Activated CD8-positive, alpha-beta memory T cell treated with anti-CD3 and anti-CD28 coated beads, Interleukin-2, amount 50 U/mL, for 24 hours (primary cell): ENCODE data around the gene DAB1.
"Not testable (repeated sequence)": the region's sequence is repeated elsewhere in the genome, so short reads cannot be mapped to it uniquely, and the experiment has no call there.

Source experiments
- DNase-seq: peaks from one replicate; pipeline ENCODE4 v3.0.0-alpha.2; 2020; ENCODE audit errors: extremely low read depth

DAB1 gene

DNA sequence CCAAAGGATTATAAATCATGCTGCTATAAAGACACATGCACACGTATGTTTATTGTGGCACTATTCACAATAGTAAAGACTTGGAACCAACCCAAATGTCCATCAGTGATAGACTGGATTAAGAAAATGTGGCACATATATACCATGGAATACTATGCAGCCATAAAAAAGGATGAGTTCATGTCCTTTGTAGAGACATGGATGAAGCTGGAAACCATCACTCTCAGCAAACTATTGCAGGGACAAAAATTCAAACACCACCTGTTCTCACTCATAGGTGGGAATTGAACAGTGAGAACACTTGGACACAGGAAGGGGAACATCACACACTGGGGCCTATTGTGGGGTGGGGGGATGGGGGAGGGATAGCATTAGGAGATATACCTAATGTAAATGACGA is 203.0 kb downstream of the DAB1 start:
- not testable (repeated sequence) for DNase-seq

DNA sequence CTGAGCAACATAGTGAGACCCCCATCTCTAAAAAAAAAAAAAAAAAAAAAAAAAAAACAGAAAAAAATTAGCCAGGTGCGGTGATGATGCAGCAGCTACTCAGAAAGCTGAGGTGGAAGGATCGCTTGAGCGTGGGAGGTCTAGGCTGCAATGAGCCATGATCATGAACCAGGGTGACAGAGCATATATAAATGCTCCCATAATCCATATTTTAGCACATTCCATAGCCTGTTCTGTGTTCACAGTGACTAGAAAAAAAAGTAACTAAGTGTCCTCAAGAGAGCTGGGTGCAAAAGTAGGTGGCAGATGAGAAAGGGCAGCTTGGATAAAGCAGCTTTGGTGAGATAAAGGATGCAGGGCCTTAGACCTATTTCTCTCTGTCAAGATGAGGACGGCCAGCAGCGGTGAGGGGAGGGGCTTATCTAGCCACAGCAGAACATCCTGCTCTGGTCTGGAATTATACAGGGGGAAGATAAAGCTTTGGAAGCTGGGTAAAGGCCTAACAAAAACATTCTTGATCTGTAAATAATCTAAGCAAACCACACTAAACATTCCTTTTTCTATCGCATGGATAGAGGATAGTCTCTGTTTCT is 205.3 kb downstream of the DAB1 start:
- DNase-seq: no peak

DNA sequence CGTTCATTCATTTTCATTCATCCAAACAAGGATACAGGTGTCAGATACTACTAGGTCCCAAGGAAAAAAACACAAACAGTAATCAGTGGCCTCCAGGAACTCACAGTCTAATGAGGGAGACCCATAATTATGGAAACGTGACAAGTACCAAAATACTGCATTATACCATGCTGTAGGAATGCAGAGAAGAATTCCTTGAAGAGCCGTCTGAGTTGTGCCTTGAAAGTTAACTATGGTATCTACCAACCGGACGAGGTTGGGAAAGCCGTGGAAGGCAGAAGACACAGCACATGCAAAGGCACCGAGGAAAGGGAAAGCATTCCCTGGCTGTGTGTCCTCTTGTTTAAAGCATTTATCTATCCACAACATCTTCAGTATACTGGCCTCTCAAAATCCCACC is 206.0 kb downstream of the DAB1 start:
- DNase-seq: no peak

DNA sequence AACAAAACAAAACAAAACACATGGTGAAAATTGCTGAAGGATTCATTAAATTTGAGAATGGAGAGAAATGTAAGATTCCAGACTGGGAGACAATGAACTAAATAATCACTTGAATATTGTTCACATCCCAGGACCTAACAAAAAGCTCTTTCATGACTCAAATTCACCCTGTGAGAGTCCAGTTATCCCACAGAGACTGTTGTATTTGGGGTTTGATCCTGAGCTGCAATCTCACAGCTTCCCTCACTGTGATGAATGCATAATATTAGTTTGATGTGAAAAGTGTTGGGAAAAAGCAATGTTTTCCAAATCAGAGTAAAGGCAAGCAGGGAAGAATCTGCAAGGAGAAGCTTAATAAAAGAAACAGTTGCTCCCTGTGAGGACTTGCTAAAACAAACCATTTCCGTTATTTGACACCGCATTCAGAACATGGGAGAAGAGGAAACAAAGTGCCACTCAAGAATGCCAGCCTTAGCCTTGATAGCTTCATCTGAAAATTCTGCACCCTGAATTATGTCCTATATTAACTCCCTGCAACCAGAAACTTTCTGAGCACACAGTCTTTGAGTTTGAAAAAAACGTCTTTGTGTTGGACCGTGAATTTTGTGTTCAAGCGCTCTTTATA is 208.8 kb downstream of the DAB1 start:
- no peak for DNase-seq

DNA sequence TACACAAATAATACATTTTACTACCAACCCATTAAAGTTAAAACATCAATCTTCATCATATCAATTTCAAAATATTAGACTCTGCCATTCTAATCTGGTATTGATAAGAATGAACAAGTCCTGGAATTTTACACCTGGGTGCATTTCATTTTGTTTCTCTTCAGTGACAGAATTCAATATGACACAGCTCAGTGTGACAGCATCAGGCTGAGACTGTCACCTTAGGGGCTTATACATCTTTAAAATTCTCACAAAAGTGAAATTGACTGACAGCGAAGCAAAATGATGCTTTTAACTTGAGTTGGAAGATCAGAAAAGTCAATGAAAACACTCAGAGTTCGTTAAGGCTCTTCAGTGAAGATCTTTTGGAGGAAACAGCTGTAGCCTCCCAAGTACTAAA is 213.0 kb downstream of the DAB1 start:
- DNase-seq: no peak

DNA sequence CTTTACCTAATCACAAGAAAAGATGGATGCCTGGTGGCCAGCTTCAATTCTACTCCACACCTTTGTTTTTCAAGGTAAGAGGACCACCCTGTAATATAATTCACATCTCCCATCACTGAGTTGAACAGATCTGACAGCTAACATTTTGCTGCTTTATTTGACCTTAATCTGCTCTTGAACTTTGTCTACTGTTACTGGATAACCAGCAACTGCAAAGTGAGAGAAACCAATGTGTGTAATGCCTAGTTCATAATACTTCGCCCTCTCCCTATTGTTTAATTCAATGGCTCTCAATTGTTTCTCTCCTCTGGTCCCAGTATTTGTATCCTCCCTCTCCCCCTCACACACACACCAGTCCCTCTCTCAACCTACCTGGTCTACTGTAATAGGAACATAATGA is 214.4 kb downstream of the DAB1 start:
- DNase-seq: no peak

DNA sequence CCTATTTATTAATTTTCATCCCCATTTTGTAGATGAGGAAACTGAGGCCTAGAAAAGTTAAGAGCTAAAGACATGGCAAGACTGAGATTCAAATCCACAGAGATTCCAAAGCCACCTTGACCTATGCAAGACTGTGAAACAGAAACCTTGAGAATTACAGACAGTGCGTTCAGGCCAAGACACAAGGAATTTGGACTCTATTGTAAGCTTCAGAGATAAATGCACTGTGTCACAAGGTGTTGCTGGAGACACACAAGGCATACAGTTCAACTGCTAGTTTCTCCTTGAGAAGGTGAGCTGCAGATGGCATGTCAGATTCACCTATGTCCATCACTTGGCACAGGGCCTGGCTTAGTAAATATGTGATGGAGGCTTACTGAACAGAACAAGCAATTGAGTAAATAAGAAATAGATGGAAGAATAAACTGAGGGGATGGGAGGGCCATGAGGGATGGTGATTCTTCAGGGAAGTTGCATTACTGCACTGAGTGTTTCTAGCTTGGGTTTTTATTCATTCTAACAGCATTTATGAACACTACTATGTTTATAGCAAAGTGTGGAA is 215.0 kb downstream of the DAB1 start:
- no peak for DNase-seq

DNA sequence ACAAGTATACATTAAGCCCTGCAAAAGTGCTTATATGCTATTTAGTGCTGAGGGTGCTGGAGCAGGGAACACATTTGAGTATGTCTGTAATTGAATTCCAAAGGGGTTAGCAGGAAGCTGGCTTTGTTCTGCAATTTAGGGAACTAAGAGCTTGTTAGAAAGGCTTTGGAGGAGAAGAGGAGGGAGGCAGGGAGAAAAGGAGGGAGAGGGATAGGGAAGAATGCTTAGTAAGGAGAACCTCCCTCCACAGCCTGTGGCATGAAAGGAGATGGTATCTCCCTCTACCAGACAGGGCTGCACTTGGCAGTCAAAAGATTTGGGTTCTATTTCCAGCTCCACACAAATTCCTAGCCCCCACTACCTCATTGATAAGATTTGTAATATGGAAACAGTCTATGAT is 217.8 kb downstream of the DAB1 start:
- DNase-seq: no peak

DNA sequence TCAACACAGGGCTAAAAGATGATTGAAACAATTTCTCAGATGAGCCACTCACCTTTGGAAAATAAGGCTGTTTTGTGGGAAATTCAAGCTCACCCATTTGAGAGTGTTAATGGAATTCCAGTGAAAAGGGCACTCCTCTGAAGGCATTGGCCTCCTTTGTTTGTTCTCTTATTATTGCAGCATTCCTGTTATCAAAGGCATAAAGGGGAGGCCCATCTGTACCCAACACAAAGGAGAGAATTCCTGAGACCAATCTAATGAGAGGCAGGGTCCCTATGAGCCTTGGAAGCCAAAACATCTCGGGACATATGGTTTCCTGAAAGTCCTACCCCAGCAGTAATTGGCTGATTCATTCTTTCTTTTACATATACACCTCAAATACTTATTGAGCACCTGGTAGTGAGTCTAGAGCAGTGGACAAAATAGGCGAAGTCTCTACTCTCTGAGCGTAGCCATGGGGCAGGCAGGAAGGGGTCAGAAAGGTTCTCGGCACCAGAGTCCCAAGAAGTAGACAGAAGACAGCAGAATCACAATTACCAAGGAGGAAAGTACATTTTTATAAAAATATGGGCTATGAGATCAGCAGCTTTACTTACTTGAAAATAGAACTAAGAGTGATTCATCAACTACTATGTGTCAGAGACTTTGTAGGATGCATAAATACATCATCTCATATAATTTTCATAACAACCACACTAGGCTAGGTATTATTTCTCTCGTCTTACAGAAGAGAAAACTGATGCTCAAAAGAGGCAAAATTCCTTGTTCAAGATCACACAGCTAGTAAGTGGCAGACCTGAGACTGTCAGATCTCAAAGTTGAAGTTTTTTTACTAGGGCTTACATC is 218.7 kb downstream of the DAB1 start:
- no peak for DNase-seq

DNA sequence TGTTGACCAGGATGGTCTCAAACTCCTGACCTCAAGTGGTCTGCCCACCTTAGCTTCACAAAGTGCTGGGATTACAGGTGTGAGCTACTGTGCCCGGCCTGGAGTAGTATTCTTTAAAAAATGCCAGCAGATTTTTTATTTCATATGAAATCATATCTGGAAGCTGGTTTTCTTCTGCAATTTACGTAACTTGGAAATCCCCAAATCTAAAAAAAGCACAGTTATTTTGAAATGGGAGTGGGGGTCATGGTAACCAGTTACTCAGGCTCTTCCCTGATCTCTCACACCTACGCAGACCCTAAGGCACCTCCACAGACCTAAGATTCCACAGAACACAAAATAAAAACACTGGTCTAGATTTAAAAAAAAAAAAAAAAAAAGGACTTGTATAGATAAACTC is 219.8 kb downstream of the DAB1 start:
- DNase-seq: no peak

DNA sequence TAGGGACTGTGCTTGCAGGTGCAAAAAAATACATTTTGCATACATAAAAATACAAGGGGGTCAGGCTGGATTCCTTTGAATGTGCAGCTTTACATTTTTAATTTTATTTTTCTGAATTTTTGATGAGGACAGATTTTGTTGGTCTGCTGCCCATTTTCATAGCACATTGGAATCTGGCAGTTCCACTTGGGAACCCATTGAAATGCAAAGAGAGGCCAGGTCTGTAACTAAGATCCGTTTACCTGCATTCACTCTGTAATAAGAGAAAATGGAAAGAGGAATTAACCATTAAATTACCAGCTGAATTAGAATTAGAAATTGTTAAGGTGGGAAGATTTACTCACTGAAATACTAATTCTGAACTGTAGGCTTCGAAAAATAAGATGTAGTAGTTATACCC is 221.6 kb downstream of the DAB1 start:
- no peak for DNase-seq

DNA sequence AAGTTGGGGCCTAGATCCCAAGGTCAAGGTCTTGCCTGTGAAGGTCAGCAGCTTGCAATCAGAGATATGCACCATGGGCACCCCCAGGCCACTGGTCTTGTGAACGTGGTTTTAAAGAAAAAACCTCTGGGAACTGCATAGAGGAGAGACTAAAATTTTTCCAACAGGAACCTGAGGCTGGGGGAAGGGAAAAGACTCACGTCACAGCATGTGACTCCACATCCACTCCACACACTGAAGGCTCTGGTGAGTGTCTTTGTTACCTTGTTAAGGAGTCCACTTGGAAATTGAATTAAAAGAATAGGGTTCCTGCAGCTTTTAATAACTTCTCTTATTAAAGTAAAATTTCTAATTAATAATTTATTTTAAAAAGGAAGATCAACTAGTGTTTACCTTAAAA is 224.9 kb downstream of the DAB1 start:
- no peak for DNase-seq

DNA sequence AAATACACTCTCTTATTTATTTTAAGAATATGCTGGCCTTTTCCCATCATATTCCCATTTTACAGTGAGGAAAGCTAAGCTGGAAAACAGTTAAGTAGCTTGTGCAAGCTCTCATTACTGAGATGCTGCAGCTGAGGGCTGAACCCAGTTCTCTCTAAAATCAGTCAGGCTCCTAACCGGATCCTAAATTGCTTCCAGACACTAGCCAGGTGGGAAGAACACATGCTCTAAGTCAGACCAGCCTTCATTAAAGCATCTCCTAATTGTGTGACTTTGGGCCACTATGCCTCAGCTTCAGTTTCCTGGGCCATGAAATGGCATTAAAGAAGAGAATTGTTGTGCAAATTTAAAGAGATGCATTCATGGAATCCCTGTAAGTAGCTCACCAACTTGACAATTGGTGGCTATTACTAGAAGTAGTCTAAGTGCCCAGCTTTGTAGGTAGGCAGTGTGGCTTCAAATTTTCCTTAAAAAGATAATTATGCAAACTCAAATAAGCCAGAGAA is 228.4 kb downstream of the DAB1 start:
- no peak for DNase-seq

DNA sequence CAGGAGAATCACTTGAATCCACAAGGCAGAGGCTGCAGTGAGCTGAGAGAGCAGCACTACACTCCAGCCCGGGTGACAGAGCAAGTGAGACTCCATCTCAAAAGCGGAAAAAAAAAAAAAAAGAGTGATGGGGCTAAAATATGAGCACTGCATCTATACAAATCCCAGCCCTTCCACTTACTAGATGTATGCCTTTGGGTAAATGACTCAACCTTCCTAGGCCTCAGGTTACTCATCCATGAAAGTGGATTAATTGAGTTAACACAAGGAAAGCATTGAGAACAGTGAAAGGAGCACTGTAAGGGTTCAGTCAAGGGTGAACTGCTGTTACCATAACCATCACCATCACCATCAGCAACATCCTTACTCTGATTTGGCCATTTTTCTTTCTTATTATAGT is 231.6 kb downstream of the DAB1 start:
- no peak for DNase-seq

DNA sequence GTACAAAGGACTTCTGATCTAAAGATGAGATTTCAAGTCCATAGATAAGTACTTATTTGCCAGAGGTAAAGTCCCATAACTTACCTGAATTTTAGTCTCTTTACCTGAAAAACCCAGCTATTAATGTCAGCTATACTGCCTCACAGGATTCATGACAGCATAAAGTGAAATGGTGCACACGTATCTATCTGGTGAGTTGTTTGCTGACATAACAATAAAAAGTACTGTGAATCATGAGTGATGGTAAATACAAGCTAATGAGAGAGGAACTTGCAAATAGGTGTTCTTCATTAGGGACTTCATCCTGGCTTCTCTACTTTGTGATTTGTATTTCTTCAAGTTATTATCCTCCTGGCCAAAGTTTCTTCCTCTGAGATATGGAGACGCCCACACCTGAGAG is 233.0 kb downstream of the DAB1 start:
- no peak for DNase-seq

DNA sequence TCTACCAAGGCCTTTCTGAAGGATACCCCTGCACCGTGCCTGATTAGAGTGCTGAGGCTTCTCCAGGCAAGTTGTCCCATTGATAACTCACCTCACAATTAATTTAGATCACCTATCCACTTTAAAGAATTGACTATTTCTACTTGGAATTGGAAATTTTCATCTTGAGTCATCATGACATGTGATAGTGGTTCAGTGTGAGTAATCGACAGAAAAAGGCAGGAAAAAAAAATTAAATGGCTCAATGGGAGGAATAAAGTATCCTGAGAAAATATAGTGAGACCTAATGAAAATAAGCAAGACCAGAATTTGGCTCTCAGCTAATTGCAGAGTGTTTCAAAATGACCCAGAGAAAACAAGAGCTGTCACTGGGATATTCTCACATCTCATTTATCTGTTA is 235.7 kb downstream of the DAB1 start:
- no peak for DNase-seq

DNA sequence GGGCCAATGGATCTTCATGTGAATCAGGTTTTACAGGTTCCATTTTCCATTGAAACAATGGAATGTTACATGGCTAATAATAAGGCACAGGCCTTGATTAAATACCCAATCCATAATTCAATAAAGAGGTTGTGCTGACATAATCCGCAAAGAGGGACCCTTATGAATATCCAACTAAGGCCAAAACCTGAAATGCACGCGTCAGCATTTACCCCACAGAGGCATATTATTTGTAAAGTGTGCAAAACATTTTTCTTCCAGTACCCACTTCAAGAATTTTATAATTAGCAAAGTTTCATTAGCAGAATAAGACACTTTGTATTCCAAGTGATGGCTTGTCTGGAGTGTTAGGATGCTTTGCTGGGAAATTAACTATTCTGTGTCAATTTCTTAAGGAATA is 237.4 kb downstream of the DAB1 start:
- DNase-seq: no peak

DNA sequence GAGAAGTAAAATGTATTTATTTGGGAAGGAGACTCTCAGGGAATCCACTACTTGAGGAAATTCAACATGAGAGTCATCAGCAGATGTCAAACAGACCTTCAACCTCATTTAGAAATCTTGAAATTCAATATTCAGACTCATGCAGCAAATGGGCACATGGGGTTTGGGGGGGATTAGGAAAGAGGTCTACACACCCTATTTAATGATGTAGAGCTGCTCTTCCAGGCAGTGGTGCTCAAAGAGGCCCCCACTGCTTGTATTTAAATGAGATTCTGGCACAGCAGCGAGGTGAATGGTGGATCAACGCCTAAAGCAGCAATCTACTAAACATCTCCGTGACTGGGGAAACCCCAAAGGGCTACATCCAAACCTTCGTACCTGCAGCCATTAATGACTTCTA is 244.9 kb downstream of the DAB1 start:
- no peak for DNase-seq

DNA sequence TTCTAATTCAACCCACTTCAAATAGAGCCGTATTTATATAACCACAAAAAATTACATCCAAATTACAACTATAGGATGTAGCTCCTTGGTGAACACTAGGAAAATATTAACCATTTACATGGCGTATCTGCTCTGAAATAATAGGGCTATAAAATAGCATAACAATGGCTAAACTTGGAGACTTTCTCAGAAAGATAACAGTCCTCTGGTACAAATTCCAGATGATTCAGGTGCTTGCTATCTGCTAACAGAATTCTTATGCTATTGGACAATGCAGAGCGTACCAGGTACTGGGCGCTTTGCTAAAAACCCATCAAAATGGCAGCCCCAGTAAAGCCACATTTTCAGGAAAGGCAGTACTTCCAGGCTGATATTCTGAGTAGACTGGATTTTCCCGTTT is 248.4 kb downstream of the DAB1 start:
- no peak for DNase-seq

DNA sequence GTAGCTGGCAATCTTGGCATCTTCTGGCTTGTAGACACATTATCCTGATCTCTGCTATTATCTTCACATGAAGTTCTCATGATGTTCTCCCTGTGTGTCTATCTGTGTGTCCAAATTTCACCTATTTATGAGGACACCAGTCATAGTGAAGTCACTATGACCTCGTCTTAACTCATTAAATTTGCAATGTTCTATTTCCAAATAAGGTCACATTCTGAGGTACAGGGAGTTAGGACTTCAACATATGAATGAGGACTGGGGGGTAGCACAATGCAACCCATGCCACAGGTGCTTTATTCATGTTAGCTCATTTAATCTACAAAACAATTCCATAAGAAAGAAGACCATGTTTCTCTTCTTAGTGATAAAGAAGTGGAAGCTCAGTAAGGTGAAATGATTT is 251.8 kb downstream of the DAB1 start:
- no peak for DNase-seq

DNA sequence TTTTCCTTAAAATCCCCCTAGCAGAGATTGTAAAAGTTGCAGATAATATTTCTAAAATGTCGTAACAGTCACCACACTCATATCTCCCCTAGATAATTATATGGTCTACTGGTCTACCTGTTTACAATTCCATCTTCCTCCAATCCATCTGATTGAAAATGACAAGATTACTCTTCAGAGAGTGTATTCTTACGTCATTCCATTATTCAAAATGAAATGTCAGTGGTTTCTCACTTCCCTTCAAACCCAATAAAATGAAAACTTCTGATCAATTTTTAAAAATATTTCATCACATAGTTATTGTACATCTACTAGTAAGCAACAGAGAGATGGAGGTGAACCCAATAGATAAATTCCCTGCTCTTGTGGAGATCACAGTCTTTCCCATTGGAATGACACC is 255.9 kb downstream of the DAB1 start:
- no peak for DNase-seq

DNA sequence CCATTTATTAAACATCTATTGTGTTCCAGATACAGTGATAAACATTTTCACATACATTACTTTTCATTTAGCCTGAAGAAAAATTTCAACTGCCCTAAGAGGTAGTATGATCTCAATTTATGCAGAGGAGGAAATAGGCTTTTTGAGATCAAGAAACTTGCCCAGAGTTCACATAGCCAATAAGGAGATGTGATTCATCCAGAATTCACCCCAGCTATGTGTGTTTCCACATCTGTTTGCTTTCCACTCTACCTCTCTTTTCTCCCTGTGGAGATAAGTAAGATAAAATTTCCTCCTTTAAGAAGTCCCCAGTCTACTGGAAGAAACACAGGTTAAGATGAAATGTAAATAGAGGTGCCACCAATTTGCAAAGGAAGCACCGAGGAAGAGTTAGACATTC is 258.3 kb downstream of the DAB1 start:
- DNase-seq: no peak

DNA sequence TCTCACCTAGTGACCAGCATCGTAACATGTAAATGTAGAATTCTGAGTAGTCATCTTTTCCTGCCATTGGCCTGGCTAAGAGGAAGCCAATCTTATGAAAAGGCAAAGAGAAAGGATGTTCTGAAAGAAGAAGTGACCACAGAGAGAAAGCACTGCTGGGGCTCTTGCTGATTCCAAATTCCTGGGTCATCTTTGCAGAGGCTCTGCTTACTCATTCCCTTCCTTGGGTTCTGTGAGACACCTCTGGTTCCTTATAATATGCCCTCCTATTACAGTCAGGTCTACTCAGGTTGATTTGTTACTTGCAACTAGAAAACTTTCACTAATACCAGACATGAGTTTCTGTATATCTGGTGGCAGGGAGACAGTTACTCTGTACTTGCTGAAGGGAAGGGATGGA is 259.3 kb downstream of the DAB1 start:
- no peak for DNase-seq
